K562 (cell line): ENCODE results near the gene ERBB4.

ENCODE experiments used
- CREB1 ChIP-seq, 2 experiments: sonication (generic) in 1 of 2; formaldehyde crosslinking in 1 of 2; IDR thresholded peaks; 2 replicates each; pipeline versions ENCODE4 v1.6.1 to v1.8.0; 2012 to 2022; ENCODE audit warnings: inconsistent platforms in 1 of 2, mild to moderate bottlenecking in 1 of 2, missing genetic modification reagents in 1 of 2, moderate library complexity in 1 of 2
- EP300 ChIP-seq: IDR thresholded peaks from 2 replicates; pipeline ENCODE4 v1.6.1; 2012; ENCODE audit warnings: low read length, improper control_type of control experiment
- FOSL1 ChIP-seq: fragments of 200-800 bp; sonication (Bioruptor generic); conservative IDR thresholded peaks from 2 replicates; pipeline ENCODE4 v1.6.1; 2016; ENCODE audit warnings: missing genetic modification characterization, missing compliant biosample characterization
- MTA1 ChIP-seq: fragments of 450-650 bp; IDR thresholded peaks from 2 replicates; pipeline ENCODE4 v1.6.1; 2017; ENCODE audit warnings: borderline replicate concordance
- RAD21 ChIP-seq, 2 experiments: fragments of 250-450 bp in 1 of 2; fragments of 450-650 bp in 1 of 2; sonication (Bioruptor Pico) in 1 of 2; formaldehyde crosslinking in 1 of 2; IDR thresholded peaks in 1 of 2; conservative IDR thresholded peaks in 1 of 2; 2 replicates each; pipeline versions ENCODE4 v1.4.0 to v1.8.0; 2020 to 2022; ENCODE audit warnings: mild to moderate bottlenecking in 2 of 2, moderate library complexity in 1 of 2

GRCh38 chr2:212024040-212024439 lies 514.6 kb downstream of the ERBB4 start:
- TF ChIP-seq MTA1: no peak
- no peak for TF ChIP-seq EP300
- no peak for TF ChIP-seq RAD21 (CRISPR knock-in tag; conservative IDR thresholded peaks at IDR 0.05 in 1 of 2, IDR thresholded peaks at IDR 0.05 in 1 of 2)
- TF ChIP-seq FOSL1 (tag): no peak
- TF ChIP-seq CREB1 (IDR thresholded peaks at IDR 0.05): no peak
- no peak for TF ChIP-seq CREB1 (CRISPR knock-in tag; IDR thresholded peaks at IDR 0.05)
